GM12878 (cell line): ENCODE measurements around the gene MYL6B.

Source experiments
- BCL11A ChIP-seq: IDR thresholded peaks from 2 replicates; pipeline ENCODE4 v1.6.1; 2011; ENCODE audit warnings: low read depth, low read length
- CTCF ChIP-seq, 3 experiments: IDR thresholded peaks in 2 of 3; conservative IDR thresholded peaks in 1 of 3; 2 replicates each; pipeline ENCODE4 v1.5.1; 2011; ENCODE audit warnings: low read depth in 3 of 3, low read length in 3 of 3, mild to moderate bottlenecking in 3 of 3, control low read depth in 2 of 3, moderate library complexity in 2 of 3, inconsistent platforms in 1 of 3, mixed read lengths in 1 of 3; ENCODE audit not compliant: control insufficient read depth in 2 of 3, insufficient read depth in 1 of 3; ENCODE audit errors: extremely low read depth in 1 of 3
- GABPA ChIP-seq: IDR thresholded peaks from 2 replicates; pipeline ENCODE4 v1.6.1; 2014; ENCODE audit warnings: antibody characterized with exemption, low read depth, mild to moderate bottlenecking, inconsistent platforms
- IRF4 ChIP-seq: IDR thresholded peaks from 2 replicates; pipeline ENCODE4 v1.6.1; 2011; ENCODE audit warnings: low read depth, low read length
- NR2C2 ChIP-seq: IDR thresholded peaks from 2 replicates; pipeline ENCODE4 v1.6.1; 2011; ENCODE audit warnings: borderline replicate concordance, low read depth; ENCODE audit not compliant: control insufficient read depth, insufficient read length
- POLR2A ChIP-seq: IDR thresholded peaks from 2 replicates; pipeline ENCODE4 v1.6.1; 2011; ENCODE audit warnings: low read depth, mild to moderate bottlenecking, low read length
- POLR2AphosphoS5 ChIP-seq: IDR thresholded peaks from 2 replicates; pipeline ENCODE4 v1.6.1; 2011; ENCODE audit warnings: mild to moderate bottlenecking, low read length, inconsistent platforms
- TAF1 ChIP-seq: IDR thresholded peaks from 2 replicates; pipeline ENCODE4 v1.6.1; 2011; ENCODE audit warnings: mild to moderate bottlenecking, low read depth, low read length, borderline replicate concordance

GRCh38 chr12:56190695-56191155 lies 38.3 kb downstream of the MYL6B start:
- TF ChIP-seq BCL11A, result no peak
- TF ChIP-seq TAF1, result no peak
- TF ChIP-seq CTCF (IDR thresholded peaks at IDR 0.05 in 2 of 3, conservative IDR thresholded peaks at IDR 0.05 in 1 of 3; ENCODE audit: control insufficient read depth in 2 of 3, extremely low read depth in 1 of 3, insufficient read depth in 1 of 3, low read depth in 3 of 3, low read length in 3 of 3), result no peak
- no peak for TF ChIP-seq GABPA
- no peak for TF ChIP-seq POLR2A
- TF ChIP-seq IRF4, result no peak
- no peak for TF ChIP-seq NR2C2
- no peak for TF ChIP-seq POLR2AphosphoS5
